Activated CD4-positive, alpha-beta memory T cell treated with anti-CD3 and anti-CD28 coated beads for 36 hours (primary cell): ENCODE results near the gene HERPUD2. TPM values are rescaled to one million over a fixed set of nuclear protein-coding genes. Genes with fewer than 3 reads are reported as not detected.
"Not testable (repeated sequence)": the region's sequence is repeated elsewhere in the genome, so short reads cannot be mapped to it uniquely, and the experiment has no call there.

Experiments used
- CTCF ChIA-PET: fragments of 350-600 bp; sonication (Branson Sonifier 250); formaldehyde crosslinking; loops from one replicate; lab custom pipeline; 2021; ENCODE audit warnings: antibody characterized with exemption, inconsistent platforms; lab: Charles Lee
- POLR2A ChIA-PET: fragments of 350-600 bp; sonication (Branson Sonifier 250); formaldehyde crosslinking; loops from one replicate; lab custom pipeline; 2021; ENCODE audit warnings: antibody characterized with exemption; lab: Charles Lee
- DNase-seq: peaks from one replicate; pipeline ENCODE4 v3.0.0-alpha.2; 2020
- H3K27ac Mint-ChIP-seq: one replicate; pipeline ENCODE4 v1.8.0; 2021; ENCODE audit warnings: mixed read lengths
- H3K27me3 Mint-ChIP-seq: one replicate; pipeline ENCODE4 v1.8.0; 2021; ENCODE audit warnings: mixed read lengths
- H3K36me3 Mint-ChIP-seq: one replicate; pipeline ENCODE4 v1.8.0; 2021; ENCODE audit warnings: mixed read lengths
- H3K4me1 Mint-ChIP-seq: one replicate; pipeline ENCODE4 v1.8.0; 2021; ENCODE audit warnings: low read depth, mixed read lengths
- H3K4me3 Mint-ChIP-seq: one replicate; pipeline ENCODE4 v1.8.0; 2021; ENCODE audit warnings: mild to moderate bottlenecking, mixed read lengths
- H3K9me3 Mint-ChIP-seq: one replicate; pipeline ENCODE4 v1.8.0; 2021; ENCODE audit warnings: mixed read lengths
- intact Hi-C: fragments of 100-400 bp; cut with micrococcal nuclease; formaldehyde crosslinking; loops from one replicate; pipeline ENCODE4 v1.15.1; 2023
- total RNA-seq, 2 experiments: library from RNA; stranded (reverse); gene quantifications; one replicate each; pipeline ENCODE4 v1.2.3, GENCODE V29; 2021

HERPUD2 gene
- total RNA-seq, 2 experiments from 2014 or later: 26.2 to 29.6 TPM

DNA sequence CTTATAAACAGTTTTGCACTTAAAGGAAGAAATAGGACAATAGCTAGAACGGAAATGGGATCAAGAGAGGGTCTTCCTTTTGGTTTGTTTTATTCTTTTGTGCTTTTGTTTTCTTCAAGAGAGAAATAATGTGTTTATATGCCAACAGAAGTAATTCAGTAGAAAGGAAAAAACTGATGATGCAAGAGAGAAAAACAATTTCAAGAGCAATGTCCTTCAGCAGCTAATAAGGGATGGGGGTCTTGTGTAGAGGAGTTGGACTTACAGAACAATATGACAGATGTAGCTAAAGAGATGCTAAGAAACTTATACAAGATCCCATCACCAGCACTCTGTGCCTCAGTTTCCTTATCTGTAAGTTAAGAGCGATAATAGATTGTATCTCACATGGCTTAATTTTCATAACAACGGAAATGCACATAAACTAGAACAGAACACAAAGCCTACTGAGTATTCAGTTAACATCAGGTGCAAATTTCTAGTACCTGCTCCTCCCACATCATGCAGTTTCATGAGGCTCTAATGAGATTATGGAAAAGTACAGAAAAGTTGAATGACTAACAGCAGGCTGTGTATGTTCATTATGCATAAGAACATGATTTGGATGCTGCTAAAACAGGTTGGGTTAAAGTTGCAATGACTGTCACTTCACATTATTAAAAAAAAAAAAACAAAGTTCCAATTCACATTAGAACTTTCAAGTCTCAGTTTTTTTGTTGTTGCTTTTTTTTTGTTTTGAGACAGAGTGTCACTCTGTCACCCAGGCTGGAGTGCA lies 17.2 kb downstream of the HERPUD2 start:
- peaks cover under 1% of the 10 kb centered on the region for H3K36me3 Mint-ChIP-seq
- H3K9me3 Mint-ChIP-seq: no peaks in the 10 kb centered on the region
- POLR2A ChIA-PET: interaction anchor here (1.1 kb wide), 1 partner anchor 18 kb away, joined by 3 read pairs; no protein-coding TSS in a partner anchor
- CTCF ChIA-PET: no interaction called here
- no peak overlapping the region for H3K27ac Mint-ChIP-seq
- no peak for DNase-seq
- intact Hi-C loops: loop anchor here (2.0 kb wide), 1 partner anchor 19 kb away; no protein-coding TSS in a partner anchor
- H3K27me3 Mint-ChIP-seq: no peaks in the 10 kb centered on the region
- H3K4me1 Mint-ChIP-seq: peaks cover 71% of the 10 kb centered on the region
- no peak overlapping the region for H3K4me3 Mint-ChIP-seq

GRCh38 chr7:35676211-35676610 lies 18.7 kb downstream of the HERPUD2 start:
- POLR2A ChIA-PET: no interaction called here
- intact Hi-C loops: no loop called here
- no peak overlapping the region for H3K27ac Mint-ChIP-seq

DNA sequence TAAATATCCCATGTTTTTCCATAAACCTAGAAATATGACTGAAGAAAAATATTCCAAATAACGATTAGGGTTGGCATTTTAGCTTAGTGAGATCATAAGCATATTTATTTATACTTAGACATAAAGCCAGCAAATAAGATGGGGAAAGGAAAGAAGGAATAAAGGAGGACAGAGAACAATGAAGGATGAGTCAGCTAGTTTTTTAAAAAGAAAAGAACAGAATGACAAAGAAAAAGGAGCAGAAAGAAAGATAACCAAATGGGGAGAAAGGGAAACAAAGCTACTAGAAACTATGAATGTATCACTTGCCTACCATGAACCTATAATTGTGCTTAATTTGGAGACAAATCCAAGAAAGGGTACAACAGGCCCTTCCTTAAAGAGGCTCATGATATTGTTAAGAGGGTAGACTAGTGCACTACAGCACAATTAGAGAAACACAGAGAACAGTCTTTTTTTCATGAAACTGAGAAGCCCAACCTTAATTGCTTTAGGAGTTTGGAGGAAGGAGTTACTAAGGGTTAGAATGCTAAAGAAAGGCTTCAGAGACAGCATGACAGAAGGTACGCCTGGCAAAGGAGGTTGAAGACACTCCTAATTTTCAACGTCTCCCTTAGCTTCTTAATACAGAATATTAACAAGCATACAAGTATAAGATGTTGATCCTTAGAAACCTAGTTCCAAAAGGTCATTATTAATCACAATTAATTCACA lies 23.9 kb downstream of the HERPUD2 start:
- Mint-ChIP-seq H3K27me3 (no peaks in the 10 kb centered on the region), H3K9me3 (peaks cover 3% of the 10 kb centered on the region), H3K4me3 (no peak overlapping the region), H3K4me1 (peaks cover 28% of the 10 kb centered on the region), H3K36me3 (peaks cover 25% of the 10 kb centered on the region), H3K27ac (no peak overlapping the region)
- POLR2A ChIA-PET: interaction anchor here (1.6 kb wide), 1 partner anchor 130 kb away, joined by 3 read pairs; the partner anchor contains the start of gene SEPTIN7
- intact Hi-C loops: no loop called here
- CTCF ChIA-PET: no interaction called here
- DNase-seq: no peak

More at GRCh38 chr7:35676211-35676610, 18.7 kb downstream of the HERPUD2 start:
- no peak for DNase-seq
- peaks cover 67% of the 10 kb centered on the region for H3K4me1 Mint-ChIP-seq
- CTCF ChIA-PET: interaction anchor here (0.7 to 1.2 kb wide), 3 partner anchors 76 to 231 kb away, joined by 3 read pairs; no protein-coding TSS in a partner anchor
- H3K9me3 Mint-ChIP-seq: no peaks in the 10 kb centered on the region
- peaks cover 2% of the 10 kb centered on the region for H3K36me3 Mint-ChIP-seq
- no peak overlapping the region for H3K4me3 Mint-ChIP-seq
- H3K27me3 Mint-ChIP-seq: no peaks in the 10 kb centered on the region

DNA sequence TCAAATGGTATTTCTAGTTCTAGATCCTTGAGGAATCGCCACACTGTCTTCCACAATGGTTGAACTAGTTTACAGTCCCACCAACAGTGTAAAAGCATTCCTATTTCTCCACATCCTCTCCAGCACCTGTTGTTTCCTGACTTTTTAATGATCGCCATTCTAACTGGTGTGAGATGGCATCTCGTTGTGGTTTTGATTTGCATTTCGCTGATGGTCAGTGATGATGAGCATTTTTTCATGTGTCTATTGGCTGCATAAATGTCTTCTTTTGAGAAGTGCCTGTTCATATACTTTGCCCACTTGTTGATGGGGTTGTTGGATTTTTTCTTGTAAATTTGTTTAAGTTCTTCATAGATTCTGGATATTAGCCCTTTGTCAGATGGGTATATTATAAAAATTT lies 34.5 kb downstream of the HERPUD2 start:
- DNase-seq, CTCF ChIA-PET, H3K27me3 Mint-ChIP-seq, intact Hi-C loops, POLR2A ChIA-PET, H3K4me3 Mint-ChIP-seq, H3K27ac Mint-ChIP-seq: not testable (repeated sequence)
- Mint-ChIP-seq H3K36me3 (peaks cover 45% of the 10 kb centered on the region), H3K4me1 (peaks cover 31% of the 10 kb centered on the region), H3K9me3 (peaks cover 15% of the 10 kb centered on the region)

- POLR2A ChIA-PET: interaction anchor here (1.8 kb wide), 1 partner anchor 35 kb away, joined by 5 read pairs; no protein-coding TSS in a partner anchor
- intact Hi-C loops: loop anchor here (2.0 kb wide), 1 partner anchor 20 kb away; no protein-coding TSS in a partner anchor
- Mint-ChIP-seq H3K9me3 (peaks cover 18% of the 10 kb centered on the region), H3K36me3 (peaks cover 41% of the 10 kb centered on the region), H3K27me3 (no peaks in the 10 kb centered on the region), H3K4me3 (no peak overlapping the region), H3K27ac (no peak overlapping the region), H3K4me1 (peaks cover 43% of the 10 kb centered on the region)
- DNase-seq: no peak
- CTCF ChIA-PET: no interaction called here
These were observed 36.2 kb downstream of the HERPUD2 start for GRCh38 chr7:35658606-35659201.

- H3K36me3 Mint-ChIP-seq: peaks cover 55% of the 10 kb centered on the region
- H3K27ac Mint-ChIP-seq: peak overlapping the region; percentile 59
- no peaks in the 10 kb centered on the region for H3K27me3 Mint-ChIP-seq
- CTCF ChIA-PET: interaction anchor here (1.2 to 1.6 kb wide), 2 partner anchors 9 to 68 kb away, joined by 4 read pairs; no protein-coding TSS in a partner anchor
- H3K4me3 Mint-ChIP-seq: no peak overlapping the region
- H3K4me1 Mint-ChIP-seq: peaks cover 59% of the 10 kb centered on the region
- intact Hi-C loops: no loop called here
- POLR2A ChIA-PET: interaction anchor here (0.6 to 1.8 kb wide), 3 partner anchors 37 to 1703 kb away, joined by 3 to 5 read pairs (median 3); no protein-coding TSS in a partner anchor
- DNase-seq: no peak
- H3K9me3 Mint-ChIP-seq: peaks cover 31% of the 10 kb centered on the region
These were observed 37.8 kb downstream of the HERPUD2 start for GRCh38 chr7:35657125-35657524.

GRCh38 chr7:35654558-35654957 lies 40.4 kb downstream of the HERPUD2 start:
- Mint-ChIP-seq H3K36me3 (peaks cover 43% of the 10 kb centered on the region), H3K9me3 (peaks cover 17% of the 10 kb centered on the region), H3K4me1 (peaks cover 68% of the 10 kb centered on the region)
- H3K27ac Mint-ChIP-seq, H3K4me3 Mint-ChIP-seq, DNase-seq, H3K27me3 Mint-ChIP-seq, POLR2A ChIA-PET: not testable (repeated sequence)
- intact Hi-C loops: loop anchor here (5.0 kb wide), 1 partner anchor 253 kb away; no protein-coding TSS in a partner anchor
- CTCF ChIA-PET: interaction anchor here (1.0 kb wide), 1 partner anchor 10 kb away, joined by 4 read pairs; no protein-coding TSS in a partner anchor

DNA sequence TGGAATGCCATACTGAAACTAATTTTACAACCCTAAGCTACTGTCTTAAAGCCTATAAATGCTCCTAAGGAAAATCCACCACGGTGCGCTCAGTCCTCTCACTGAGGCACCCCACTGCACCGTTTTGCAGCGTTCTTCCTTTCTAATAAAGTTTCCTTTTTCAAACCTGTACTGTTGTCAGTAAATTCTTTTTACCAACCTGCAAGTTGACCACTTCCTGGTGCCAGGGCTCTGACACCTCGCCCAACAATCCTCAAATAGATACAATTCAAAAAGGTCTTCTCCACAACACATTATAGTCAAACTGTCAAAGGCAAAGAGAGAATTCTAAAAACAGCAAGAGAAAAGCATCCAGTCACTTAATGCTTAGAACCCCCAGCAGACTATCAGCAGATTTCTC lies 42.8 kb downstream of the HERPUD2 start:
- Mint-ChIP-seq H3K36me3 (peaks cover 42% of the 10 kb centered on the region), H3K27me3 (no peaks in the 10 kb centered on the region), H3K4me1 (peaks cover 68% of the 10 kb centered on the region), H3K9me3 (peaks cover 17% of the 10 kb centered on the region), H3K4me3 (peak overlapping the region; percentile 4), H3K27ac (peak overlapping the region; percentile 71)
- POLR2A ChIA-PET: no interaction called here
- CTCF ChIA-PET: no interaction called here
- intact Hi-C loops: loop anchor here (1.0 to 5.0 kb wide), 2 partner anchors 39 to 255 kb away; no protein-coding TSS in a partner anchor
- peak; percentile 52 for DNase-seq

DNA sequence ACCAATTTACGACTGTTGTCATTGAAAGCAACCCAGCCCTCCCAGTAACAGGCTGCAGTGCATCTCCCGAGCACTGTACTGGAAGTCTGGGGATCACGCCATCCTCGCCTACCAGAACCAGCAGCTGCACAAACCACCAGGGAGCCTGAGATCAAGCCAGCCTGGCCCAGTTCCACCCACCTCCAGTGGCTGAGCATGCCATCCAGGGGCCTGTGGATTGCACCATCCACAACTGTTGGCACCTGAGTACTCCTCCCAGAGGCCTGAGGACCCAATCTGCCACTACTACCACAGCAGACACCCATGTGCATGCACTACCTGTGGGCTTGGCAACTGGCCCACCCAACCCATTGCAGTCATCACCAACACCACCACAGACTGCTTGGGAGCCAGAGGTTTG lies 44.2 kb downstream of the HERPUD2 start:
- Mint-ChIP-seq H3K27me3 (no peaks in the 10 kb centered on the region), H3K4me3 (no peak overlapping the region), H3K9me3 (peaks cover 17% of the 10 kb centered on the region), H3K4me1 (peaks cover 70% of the 10 kb centered on the region), H3K27ac (no peak overlapping the region), H3K36me3 (peaks cover 34% of the 10 kb centered on the region)
- ChIA-PET CTCF (no interaction called here), POLR2A (no interaction called here)
- DNase-seq: no peak
- intact Hi-C loops: loop anchor here (5.0 kb wide), 1 partner anchor 257 kb away; no protein-coding TSS in a partner anchor

DNA sequence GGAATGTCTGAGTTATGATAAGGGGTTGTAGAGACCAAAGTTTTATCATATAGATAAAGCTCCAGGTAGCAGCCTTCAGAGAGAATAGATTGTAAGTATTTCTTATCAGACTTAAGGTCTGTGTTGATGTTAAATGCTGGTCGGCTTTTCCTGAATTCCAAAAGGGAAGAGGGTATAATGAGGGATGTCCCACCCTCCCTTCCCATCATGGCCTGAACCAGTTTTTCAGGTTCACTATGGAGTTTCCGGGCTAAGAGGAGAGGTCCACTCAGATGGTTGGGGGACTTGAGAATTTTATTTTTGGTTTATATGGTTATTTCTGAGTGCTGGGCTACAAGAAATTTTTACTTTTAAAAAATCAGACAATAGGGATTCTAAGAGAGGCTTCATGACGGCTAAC lies 45.2 kb downstream of the HERPUD2 start:
- H3K27ac Mint-ChIP-seq: no peak overlapping the region
- H3K27me3 Mint-ChIP-seq: no peaks in the 10 kb centered on the region
- DNase-seq: no peak
- no peak overlapping the region for H3K4me3 Mint-ChIP-seq
- H3K9me3 Mint-ChIP-seq: peaks cover 17% of the 10 kb centered on the region
- POLR2A ChIA-PET: no interaction called here
- CTCF ChIA-PET: no interaction called here
- H3K4me1 Mint-ChIP-seq: peaks cover 62% of the 10 kb centered on the region
- intact Hi-C loops: loop anchor here (5.0 kb wide), 1 partner anchor 258 kb away; no protein-coding TSS in a partner anchor
- H3K36me3 Mint-ChIP-seq: peaks cover 27% of the 10 kb centered on the region

DNA sequence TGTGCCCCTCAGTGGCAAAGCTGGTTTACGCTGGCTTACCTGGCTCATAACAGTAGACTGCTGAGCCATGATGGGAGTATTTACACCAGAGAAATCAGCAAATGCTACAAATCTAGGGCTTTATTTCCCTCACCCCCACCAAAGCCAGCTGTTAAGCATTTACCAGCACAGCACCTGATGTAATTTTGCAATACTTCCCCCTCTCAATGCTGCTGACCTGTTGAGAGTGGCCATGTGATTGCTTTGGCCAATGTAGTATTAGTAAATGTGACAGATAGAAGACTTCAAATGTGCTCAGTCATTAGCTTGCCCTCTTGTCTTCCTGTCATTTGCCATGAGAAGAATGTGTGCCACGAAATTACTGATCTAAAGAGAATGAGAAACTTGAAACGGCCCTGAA lies 46.6 kb downstream of the HERPUD2 start:
- H3K9me3 Mint-ChIP-seq: peaks cover 10% of the 10 kb centered on the region
- H3K4me3 Mint-ChIP-seq: no peak overlapping the region
- CTCF ChIA-PET: no interaction called here
- no peaks in the 10 kb centered on the region for H3K27me3 Mint-ChIP-seq
- H3K36me3 Mint-ChIP-seq: peaks cover 18% of the 10 kb centered on the region
- peaks cover 59% of the 10 kb centered on the region for H3K4me1 Mint-ChIP-seq
- no peak overlapping the region for H3K27ac Mint-ChIP-seq
- intact Hi-C loops: no loop called here
- no peak for DNase-seq
- POLR2A ChIA-PET: no interaction called here
